MM.1S (cell line): Measurements from ENCODE around the gene ARRDC3.
A peak's percentile ranks its signal among the peaks of the same experiment; 100 is the strongest.

ENCODE experiments used
- DNase-seq: peaks from one replicate; pipeline ENCODE4 v3.0.0-alpha.2; 2015
- H2AFZ ChIP-seq: fragments of 300-600 bp; sonication (generic); 2 replicates; pipeline ENCODE4 v1.6.0; 2016; ENCODE audit warnings: antibody characterized with exemption, low read length
- H3F3A ChIP-seq: fragments of 300-600 bp; sonication (generic); 2 replicates; pipeline ENCODE4 v1.6.1; 2016; ENCODE audit warnings: mild to moderate bottlenecking, antibody characterized with exemption, low read length, moderate library complexity, mixed read lengths; ENCODE audit not compliant: insufficient read depth
- H3K27ac ChIP-seq: fragments of 300-600 bp; sonication (generic); 2 replicates; pipeline ENCODE4 v1.5.1; 2016; ENCODE audit warnings: mild to moderate bottlenecking, low read length
- H3K27me3 ChIP-seq: fragments of 300-600 bp; sonication (generic); replicated peaks from 2 replicates; pipeline ENCODE4 v1.6.0; 2016; ENCODE audit warnings: low read length; ENCODE audit not compliant: insufficient read depth
- H3K36me3 ChIP-seq: fragments of 300-600 bp; sonication (generic); replicated peaks from 2 replicates; pipeline ENCODE4 v1.6.1; 2016; ENCODE audit warnings: mild to moderate bottlenecking, low read length, mixed read lengths; ENCODE audit not compliant: insufficient read depth
- H3K4me1 ChIP-seq: fragments of 300-600 bp; sonication (generic); 2 replicates; pipeline ENCODE4 v1.6.1; 2016; ENCODE audit warnings: low read length, mixed read lengths
- H3K4me2 ChIP-seq: fragments of 300-600 bp; sonication (generic); 2 replicates; pipeline ENCODE4 v1.6.0; 2016; ENCODE audit warnings: low read depth, low read length
- H3K4me3 ChIP-seq: fragments of 300-600 bp; sonication (generic); 2 replicates; pipeline ENCODE4 v1.5.1; 2016; ENCODE audit warnings: low read length, mixed read lengths
- H3K79me2 ChIP-seq: fragments of 300-600 bp; sonication (generic); 2 replicates; pipeline ENCODE4 v1.6.1; 2016; ENCODE audit warnings: mixed run types, low read length, mixed read lengths
- H3K9ac ChIP-seq: fragments of 300-600 bp; sonication (generic); 2 replicates; pipeline ENCODE4 v1.6.1; 2016; ENCODE audit warnings: low read length, mixed read lengths
- H3K9me2 ChIP-seq: fragments of 300-600 bp; sonication (generic); replicated peaks from 2 replicates; pipeline ENCODE4 v1.6.1; 2016; ENCODE audit warnings: mild to moderate bottlenecking, low read length, mixed read lengths; ENCODE audit not compliant: insufficient read depth
- H3K9me3 ChIP-seq: fragments of 300-600 bp; sonication (generic); replicated peaks from 2 replicates; pipeline ENCODE4 v1.6.1; 2016; ENCODE audit warnings: mild to moderate bottlenecking, low read length, mixed read lengths; ENCODE audit not compliant: insufficient read depth
- H4K20me1 ChIP-seq: fragments of 300-600 bp; sonication (generic); 2 replicates; pipeline ENCODE4 v1.6.1; 2016; ENCODE audit warnings: mild to moderate bottlenecking, low read length, moderate library complexity, mixed read lengths; ENCODE audit not compliant: insufficient read depth
- EZH2 ChIP-seq: fragments of 300-600 bp; sonication (generic); optimal IDR thresholded peaks from 2 replicates; pipeline ENCODE3; 2017; ENCODE audit warnings: low read depth, mild to moderate bottlenecking, antibody characterized with exemption, low read length, mixed read lengths
- EZH2phosphoT487 ChIP-seq: fragments of 300-600 bp; sonication (generic); IDR thresholded peaks from 2 replicates; pipeline ENCODE4 v1.6.1; 2018; ENCODE audit warnings: antibody characterized with exemption, low read length
- TF ChIP-seq, protein P1 (sequence below): fragments of 300-600 bp; sonication (generic); IDR thresholded peaks from 2 replicates; pipeline ENCODE4 v1.5.1; 2016; ENCODE audit warnings: antibody characterized with exemption, low read length, mixed read lengths

Gene ARRDC3

DNA sequence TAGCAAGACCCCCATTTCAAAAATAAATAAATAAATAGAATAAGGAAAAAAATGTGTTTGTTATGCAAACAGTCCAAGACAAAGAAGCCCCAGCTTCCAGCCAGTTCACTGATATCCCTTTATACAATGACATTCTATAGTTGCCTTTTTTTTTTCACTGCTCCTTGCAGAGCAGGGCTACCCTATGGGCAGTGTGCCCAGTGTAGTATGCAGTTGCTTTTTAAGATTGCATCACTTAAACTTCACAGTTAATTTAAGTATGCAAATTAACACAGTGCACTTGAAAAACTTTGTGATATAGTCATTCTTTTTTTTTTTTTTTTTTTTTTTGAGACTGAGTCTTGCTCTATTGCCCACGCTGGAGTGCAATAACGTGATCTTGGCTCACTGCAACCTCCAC, 40.8 kb upstream of the ARRDC3 start:
- Histone ChIP-seq H3K27me3 (no peaks in the 10 kb centered on the region), H3K27ac (no peak overlapping the region), H3K79me2 (no peaks in the 10 kb centered on the region), H3K9me2 (no peaks in the 10 kb centered on the region), H3K9ac (no peak overlapping the region), H2AFZ (no peak overlapping the region), H3F3A (no peaks in the 10 kb centered on the region), H3K4me1 (peaks cover 20% of the 10 kb centered on the region), H3K4me2 (no peak overlapping the region), H4K20me1 (no peaks in the 10 kb centered on the region), H3K4me3 (no peak overlapping the region), H3K9me3 (no peaks in the 10 kb centered on the region), H3K36me3 (no peaks in the 10 kb centered on the region)
- no peak for DNase-seq
- TF ChIP-seq, protein P1, sequence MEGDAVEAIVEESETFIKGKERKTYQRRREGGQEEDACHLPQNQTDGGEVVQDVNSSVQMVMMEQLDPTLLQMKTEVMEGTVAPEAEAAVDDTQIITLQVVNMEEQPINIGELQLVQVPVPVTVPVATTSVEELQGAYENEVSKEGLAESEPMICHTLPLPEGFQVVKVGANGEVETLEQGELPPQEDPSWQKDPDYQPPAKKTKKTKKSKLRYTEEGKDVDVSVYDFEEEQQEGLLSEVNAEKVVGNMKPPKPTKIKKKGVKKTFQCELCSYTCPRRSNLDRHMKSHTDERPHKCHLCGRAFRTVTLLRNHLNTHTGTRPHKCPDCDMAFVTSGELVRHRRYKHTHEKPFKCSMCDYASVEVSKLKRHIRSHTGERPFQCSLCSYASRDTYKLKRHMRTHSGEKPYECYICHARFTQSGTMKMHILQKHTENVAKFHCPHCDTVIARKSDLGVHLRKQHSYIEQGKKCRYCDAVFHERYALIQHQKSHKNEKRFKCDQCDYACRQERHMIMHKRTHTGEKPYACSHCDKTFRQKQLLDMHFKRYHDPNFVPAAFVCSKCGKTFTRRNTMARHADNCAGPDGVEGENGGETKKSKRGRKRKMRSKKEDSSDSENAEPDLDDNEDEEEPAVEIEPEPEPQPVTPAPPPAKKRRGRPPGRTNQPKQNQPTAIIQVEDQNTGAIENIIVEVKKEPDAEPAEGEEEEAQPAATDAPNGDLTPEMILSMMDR: no peak
- no peak for TF ChIP-seq EZH2phosphoT487
- no peak for TF ChIP-seq EZH2

DNA sequence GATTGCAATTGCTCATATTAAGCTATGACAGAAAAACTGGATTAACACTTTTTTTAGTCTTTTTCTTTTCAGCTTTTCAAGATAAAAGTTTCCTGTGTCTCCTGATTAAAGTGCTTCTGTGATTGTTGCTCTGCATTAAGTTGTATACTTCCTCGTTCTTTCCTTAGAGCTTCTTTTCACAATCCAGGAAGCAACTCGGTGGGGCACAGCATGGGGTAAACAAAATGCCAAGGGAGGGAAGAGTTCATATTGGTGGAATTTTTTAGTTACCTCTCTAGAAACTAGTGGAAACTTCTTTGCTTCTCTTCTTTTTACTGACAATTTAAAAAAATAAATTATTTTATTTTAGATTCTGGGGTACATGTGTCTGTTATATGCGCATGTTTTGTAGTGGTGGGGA, 37.8 kb upstream of the ARRDC3 start:
- peaks cover 20% of the 10 kb centered on the region for H3K4me1 ChIP-seq
- no peak overlapping the region for H3K9ac ChIP-seq
- H3K4me2 ChIP-seq: no peak overlapping the region
- no peaks in the 10 kb centered on the region for H4K20me1 ChIP-seq
- H3K9me2 ChIP-seq: no peaks in the 10 kb centered on the region
- TF ChIP-seq EZH2: no peak
- TF ChIP-seq, protein P1: no peak
- H2AFZ ChIP-seq: no peak overlapping the region
- H3K27ac ChIP-seq: no peak overlapping the region
- no peaks in the 10 kb centered on the region for H3K79me2 ChIP-seq
- no peaks in the 10 kb centered on the region for H3K9me3 ChIP-seq
- no peaks in the 10 kb centered on the region for H3K36me3 ChIP-seq
- no peaks in the 10 kb centered on the region for H3K27me3 ChIP-seq
- no peaks in the 10 kb centered on the region for H3F3A ChIP-seq
- no peak for DNase-seq
- no peak overlapping the region for H3K4me3 ChIP-seq

DNA sequence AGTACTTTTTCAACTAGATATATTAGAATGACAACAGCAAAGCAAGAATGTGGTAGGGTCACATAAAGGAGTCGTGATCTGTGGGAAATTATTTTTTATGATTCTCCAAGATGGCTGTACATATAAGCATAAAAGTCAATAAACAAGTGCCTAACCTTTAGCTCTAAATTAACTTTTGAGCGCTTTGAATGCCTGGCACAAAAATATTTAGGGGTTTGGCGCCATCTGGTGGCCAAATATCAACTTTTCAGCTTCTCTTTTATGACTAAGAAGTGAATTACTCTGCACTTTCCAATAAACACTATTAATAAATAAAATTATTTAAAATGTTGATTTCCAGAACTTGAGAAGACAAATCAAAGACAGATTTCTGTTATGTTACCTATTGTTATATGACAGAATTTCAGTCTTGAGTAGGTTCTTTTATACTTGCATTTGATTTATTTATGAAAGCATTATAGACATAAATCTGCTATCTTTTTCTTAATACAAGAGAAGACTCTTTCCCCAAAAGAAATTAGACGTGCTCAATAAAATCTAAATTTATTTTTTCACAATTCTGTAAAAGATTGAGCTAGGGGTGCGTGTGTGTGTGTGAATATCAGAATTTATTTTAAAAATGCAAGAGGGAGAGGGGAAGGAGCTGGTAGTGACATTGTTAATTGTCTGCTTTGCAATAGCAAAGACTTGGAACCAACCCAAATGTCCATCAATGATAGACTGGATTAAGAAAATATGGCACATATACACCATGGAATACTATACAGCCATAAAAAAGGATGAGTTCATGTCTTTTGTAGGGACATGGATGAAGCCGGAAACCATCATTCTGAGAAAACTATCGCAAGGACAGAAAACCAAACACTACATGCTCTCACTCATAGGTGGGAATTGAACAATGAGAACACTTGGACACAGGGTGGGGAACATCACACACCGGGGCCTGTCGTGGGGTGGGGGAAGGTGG, 36.7 kb upstream of the ARRDC3 start:
- TF ChIP-seq EZH2phosphoT487: no peak
- TF ChIP-seq, protein P1: peak; percentile 60
- H3K4me1 ChIP-seq: peaks cover 20% of the 10 kb centered on the region
- H3F3A ChIP-seq: no peaks in the 10 kb centered on the region
- no peaks in the 10 kb centered on the region for H3K9me3 ChIP-seq
- no peaks in the 10 kb centered on the region for H3K36me3 ChIP-seq
- H2AFZ ChIP-seq: no peak overlapping the region
- H4K20me1 ChIP-seq: no peaks in the 10 kb centered on the region
- no peak overlapping the region for H3K27ac ChIP-seq
- no peaks in the 10 kb centered on the region for H3K9me2 ChIP-seq
- H3K4me2 ChIP-seq: no peak overlapping the region
- H3K27me3 ChIP-seq: no peaks in the 10 kb centered on the region
- no peak overlapping the region for H3K4me3 ChIP-seq
- H3K79me2 ChIP-seq: no peaks in the 10 kb centered on the region
- peak; percentile 69 for DNase-seq
- no peak overlapping the region for H3K9ac ChIP-seq
